ENCODE results near the gene PRUNE2.
"Not testable (repeated sequence)": the region's sequence is repeated elsewhere in the genome, so short reads cannot be mapped to it uniquely, and the experiment has no call there.

PRUNE2 gene

DNA sequence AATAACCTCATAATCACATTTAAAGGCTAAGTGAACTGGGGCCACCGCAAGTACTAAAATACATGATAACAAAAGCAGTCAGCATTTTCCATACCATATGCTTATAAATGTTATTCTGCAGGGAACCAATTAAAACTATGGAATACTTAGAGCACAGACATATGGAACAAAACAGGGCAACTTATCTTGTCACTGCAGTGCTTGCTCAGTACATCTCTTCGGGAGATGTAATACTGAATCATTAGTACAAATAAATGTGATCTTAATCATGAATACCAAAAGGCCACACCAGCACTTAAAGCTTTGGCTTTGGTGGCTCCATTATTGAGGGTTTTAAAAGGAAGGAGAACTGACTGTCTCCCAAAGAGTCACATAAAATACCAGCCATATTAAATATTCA, 32.1 kb downstream of the PRUNE2 start:
- no peak for DNase-seq (ENCODE audit: low read depth)
- TF ChIP-seq CTCF (IDR thresholded peaks at IDR 0.05; ENCODE audit: low read depth, low read length, missing control alignments) = no peak
- no peak overlapping the region for H3K4me3 ChIP-seq (ENCODE audit: low read depth, low read length)

DNA sequence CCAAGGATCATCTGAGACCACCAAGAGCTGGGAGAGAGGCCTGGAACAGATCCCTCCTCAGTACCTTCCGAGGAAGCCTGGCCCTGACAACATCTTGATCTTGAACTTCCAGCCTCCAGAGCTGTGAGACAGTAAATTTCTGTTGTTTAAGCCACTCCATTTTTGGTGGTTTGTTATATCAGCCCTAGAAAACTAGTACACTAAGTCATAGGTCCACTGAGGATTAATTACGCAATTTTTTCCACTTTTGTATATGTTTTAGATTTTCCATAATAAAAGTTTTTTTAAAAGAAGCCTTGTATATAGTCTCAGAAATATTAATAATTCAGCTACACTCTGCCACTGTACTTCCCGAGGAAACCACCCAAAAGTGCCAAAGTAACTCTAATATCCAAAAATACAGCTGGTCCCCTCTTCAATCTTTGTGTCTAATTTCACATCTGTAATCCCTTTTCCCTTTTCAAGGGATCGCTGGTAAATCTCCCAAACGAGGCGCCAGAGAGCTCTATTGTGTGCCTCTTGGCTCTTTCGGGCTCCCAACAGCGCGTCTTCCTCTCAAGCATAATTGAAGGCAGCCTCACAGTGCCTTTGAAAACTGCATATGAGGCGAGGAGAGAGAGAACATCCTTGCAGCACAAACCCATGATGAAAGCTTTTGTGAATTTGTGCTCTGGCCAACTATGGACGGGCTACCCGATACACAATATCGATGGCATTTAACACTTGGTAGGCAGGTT, 32.7 kb downstream of the PRUNE2 start:
- no peak for DNase-seq (ENCODE audit: low read depth)
- no peak for TF ChIP-seq CTCF (IDR thresholded peaks at IDR 0.05; ENCODE audit: low read depth, low read length, missing control alignments)
- no peak overlapping the region for H3K4me3 ChIP-seq (ENCODE audit: low read depth, low read length)

- no peak for TF ChIP-seq CTCF (IDR thresholded peaks at IDR 0.05; ENCODE audit: low read depth, low read length, missing control alignments)
- DNase-seq (ENCODE audit: low read depth) = no peak
Observed at GRCh38 chr9:76868897-76869296, 37.0 kb downstream of the PRUNE2 start.

GRCh38 chr9:76866689-76867088, 39.2 kb downstream of the PRUNE2 start:
- H3K4me3 ChIP-seq (ENCODE audit: low read depth, low read length) = no peak overlapping the region
- TF ChIP-seq CTCF (IDR thresholded peaks at IDR 0.05; ENCODE audit: low read depth, low read length, missing control alignments) = no peak
- no peak for DNase-seq (ENCODE audit: low read depth)

More at GRCh38 chr9:76868897-76869296, 37.0 kb downstream of the PRUNE2 start:
- no peak overlapping the region for H3K4me3 ChIP-seq (ENCODE audit: low read depth, low read length)

- DNase-seq (ENCODE audit: low read depth) = no peak
- no peak overlapping the region for H3K4me3 ChIP-seq (ENCODE audit: low read depth, low read length)
- no peak for TF ChIP-seq CTCF (IDR thresholded peaks at IDR 0.05; ENCODE audit: low read depth, low read length, missing control alignments)
Observed at GRCh38 chr9:76863832-76864231, 42.1 kb downstream of the PRUNE2 start.

DNA sequence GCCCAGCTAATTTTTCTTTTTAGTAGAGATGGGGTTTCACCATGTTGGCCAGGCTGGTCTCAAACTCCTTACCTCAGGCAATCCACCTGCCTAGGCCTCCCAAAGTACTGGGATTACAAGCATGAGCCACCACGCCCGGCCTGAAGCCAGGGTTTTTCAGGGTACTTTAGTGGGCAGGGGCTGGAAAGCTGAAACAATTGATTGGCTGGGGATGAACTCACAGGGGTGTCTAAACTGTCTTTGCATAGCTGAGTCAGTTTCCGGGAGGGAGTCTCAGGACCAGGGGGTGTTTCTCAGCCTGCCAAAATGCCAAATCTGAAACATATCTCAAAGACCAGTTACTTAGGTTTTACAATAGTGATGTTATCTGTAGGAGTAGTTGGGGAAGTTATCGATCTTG, 46.1 kb downstream of the PRUNE2 start:
- TF ChIP-seq CTCF (IDR thresholded peaks at IDR 0.05; ENCODE audit: low read depth, low read length, missing control alignments) = no peak
- DNase-seq (ENCODE audit: low read depth) = no peak
- no peak overlapping the region for H3K4me3 ChIP-seq (ENCODE audit: low read depth, low read length)

- not testable (repeated sequence) for DNase-seq (ENCODE audit: low read depth); H3K4me3 ChIP-seq (ENCODE audit: low read depth, low read length)
Observed at GRCh38 chr9:76858248-76858647, 47.7 kb downstream of the PRUNE2 start.

All from GM12864 (cell line).